Panc1 (cell line): ENCODE measurements around the gene NME5.

Experiments used
- POLR2AphosphoS5 ChIP-seq: IDR thresholded peaks from 2 replicates; pipeline ENCODE4 v1.6.1; 2012; ENCODE audit warnings: mild to moderate bottlenecking, low read depth, low read length, moderate library complexity
- TF ChIP-seq, protein P1 (sequence below): fragments of 450-650 bp; IDR thresholded peaks from 2 replicates; pipeline ENCODE4 v1.5.1; 2017; ENCODE audit warnings: mild to moderate bottlenecking
- TF ChIP-seq, protein P2 (sequence below), 2 experiments: IDR thresholded peaks; 2 replicates each; pipeline ENCODE4 v1.6.1; 2011 to 2012; ENCODE audit warnings: low read depth in 2 of 2, control low read depth in 1 of 2, low read length in 1 of 2, mild to moderate bottlenecking in 1 of 2, moderate library complexity in 1 of 2; ENCODE audit not compliant: insufficient read depth in 1 of 2

DNA sequence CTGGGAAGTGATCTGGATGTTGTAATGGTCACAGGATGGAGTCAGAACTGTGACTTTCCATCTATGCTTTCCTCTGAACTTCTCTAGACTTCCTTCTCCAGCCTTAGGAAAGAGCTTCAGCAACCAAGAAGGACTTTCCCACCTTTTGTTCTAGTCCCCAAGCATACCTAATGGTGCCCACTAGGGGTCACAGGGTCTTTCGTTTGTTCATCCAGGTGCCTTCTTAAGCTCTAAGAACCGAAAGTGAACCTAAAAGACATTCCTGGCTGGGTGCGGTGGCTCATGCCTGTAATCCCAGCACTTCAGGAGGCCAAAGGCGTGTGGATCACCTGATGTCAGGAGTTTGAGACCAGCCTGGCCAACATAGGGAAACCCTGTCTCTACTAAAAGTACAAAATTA is 57.2 kb downstream of the NME5 start:
- TF ChIP-seq, protein P1, sequence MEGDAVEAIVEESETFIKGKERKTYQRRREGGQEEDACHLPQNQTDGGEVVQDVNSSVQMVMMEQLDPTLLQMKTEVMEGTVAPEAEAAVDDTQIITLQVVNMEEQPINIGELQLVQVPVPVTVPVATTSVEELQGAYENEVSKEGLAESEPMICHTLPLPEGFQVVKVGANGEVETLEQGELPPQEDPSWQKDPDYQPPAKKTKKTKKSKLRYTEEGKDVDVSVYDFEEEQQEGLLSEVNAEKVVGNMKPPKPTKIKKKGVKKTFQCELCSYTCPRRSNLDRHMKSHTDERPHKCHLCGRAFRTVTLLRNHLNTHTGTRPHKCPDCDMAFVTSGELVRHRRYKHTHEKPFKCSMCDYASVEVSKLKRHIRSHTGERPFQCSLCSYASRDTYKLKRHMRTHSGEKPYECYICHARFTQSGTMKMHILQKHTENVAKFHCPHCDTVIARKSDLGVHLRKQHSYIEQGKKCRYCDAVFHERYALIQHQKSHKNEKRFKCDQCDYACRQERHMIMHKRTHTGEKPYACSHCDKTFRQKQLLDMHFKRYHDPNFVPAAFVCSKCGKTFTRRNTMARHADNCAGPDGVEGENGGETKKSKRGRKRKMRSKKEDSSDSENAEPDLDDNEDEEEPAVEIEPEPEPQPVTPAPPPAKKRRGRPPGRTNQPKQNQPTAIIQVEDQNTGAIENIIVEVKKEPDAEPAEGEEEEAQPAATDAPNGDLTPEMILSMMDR: no peak; the same call in 1 of the 2 replicates
- TF ChIP-seq POLR2AphosphoS5: no peak
- TF ChIP-seq, protein P2, sequence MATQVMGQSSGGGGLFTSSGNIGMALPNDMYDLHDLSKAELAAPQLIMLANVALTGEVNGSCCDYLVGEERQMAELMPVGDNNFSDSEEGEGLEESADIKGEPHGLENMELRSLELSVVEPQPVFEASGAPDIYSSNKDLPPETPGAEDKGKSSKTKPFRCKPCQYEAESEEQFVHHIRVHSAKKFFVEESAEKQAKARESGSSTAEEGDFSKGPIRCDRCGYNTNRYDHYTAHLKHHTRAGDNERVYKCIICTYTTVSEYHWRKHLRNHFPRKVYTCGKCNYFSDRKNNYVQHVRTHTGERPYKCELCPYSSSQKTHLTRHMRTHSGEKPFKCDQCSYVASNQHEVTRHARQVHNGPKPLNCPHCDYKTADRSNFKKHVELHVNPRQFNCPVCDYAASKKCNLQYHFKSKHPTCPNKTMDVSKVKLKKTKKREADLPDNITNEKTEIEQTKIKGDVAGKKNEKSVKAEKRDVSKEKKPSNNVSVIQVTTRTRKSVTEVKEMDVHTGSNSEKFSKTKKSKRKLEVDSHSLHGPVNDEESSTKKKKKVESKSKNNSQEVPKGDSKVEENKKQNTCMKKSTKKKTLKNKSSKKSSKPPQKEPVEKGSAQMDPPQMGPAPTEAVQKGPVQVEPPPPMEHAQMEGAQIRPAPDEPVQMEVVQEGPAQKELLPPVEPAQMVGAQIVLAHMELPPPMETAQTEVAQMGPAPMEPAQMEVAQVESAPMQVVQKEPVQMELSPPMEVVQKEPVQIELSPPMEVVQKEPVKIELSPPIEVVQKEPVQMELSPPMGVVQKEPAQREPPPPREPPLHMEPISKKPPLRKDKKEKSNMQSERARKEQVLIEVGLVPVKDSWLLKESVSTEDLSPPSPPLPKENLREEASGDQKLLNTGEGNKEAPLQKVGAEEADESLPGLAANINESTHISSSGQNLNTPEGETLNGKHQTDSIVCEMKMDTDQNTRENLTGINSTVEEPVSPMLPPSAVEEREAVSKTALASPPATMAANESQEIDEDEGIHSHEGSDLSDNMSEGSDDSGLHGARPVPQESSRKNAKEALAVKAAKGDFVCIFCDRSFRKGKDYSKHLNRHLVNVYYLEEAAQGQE (IDR thresholded peaks at IDR 0.05; ENCODE audit: insufficient read depth in 1 of 2, low read depth in 2 of 2, low read length in 1 of 2): no peak
